ENCODE data around the gene EFHC1.
A peak's percentile ranks its signal among the peaks of the same experiment; 100 is the strongest.
"Not testable (repeated sequence)": the region's sequence is repeated elsewhere in the genome, so short reads cannot be mapped to it uniquely, and the experiment has no call there.

The EFHC1 gene

GRCh38 chr6:52461194-52461593, 41.1 kb downstream of the EFHC1 start:
- not testable (repeated sequence) for DNase-seq

- no peak for DNase-seq
These were observed 54.0 kb downstream of the EFHC1 start for GRCh38 chr6:52474173-52474572.

- DNase-seq, result no peak
These were observed 55.2 kb downstream of the EFHC1 start for GRCh38 chr6:52475307-52475706.

GRCh38 chr6:52482903-52483670, 62.9 kb downstream of the EFHC1 start:
- DNase-seq, result peak; percentile 74

GRCh38 chr6:52483671-52484003, 63.5 kb downstream of the EFHC1 start:
- DNase-seq, result no peak

GRCh38 chr6:52489881-52490280, 69.7 kb downstream of the EFHC1 start:
- DNase-seq, result no peak

GRCh38 chr6:52491203-52492069, 71.3 kb downstream of the EFHC1 start:
- no peak for DNase-seq

GRCh38 chr6:52493669-52494068, 73.5 kb downstream of the EFHC1 start:
- DNase-seq, result no peak

GRCh38 chr6:52494298-52495072, 74.3 kb downstream of the EFHC1 start:
- DNase-seq, result no peak

- no peak for DNase-seq
These were observed 75.8 kb downstream of the EFHC1 start for GRCh38 chr6:52495922-52496321.

- no peak for DNase-seq
These were observed 76.5 kb downstream of the EFHC1 start for GRCh38 chr6:52496631-52497030.

- no peak for DNase-seq
These were observed 77.7 kb downstream of the EFHC1 start for GRCh38 chr6:52497652-52498408.

- no peak for DNase-seq
These were observed 78.4 kb downstream of the EFHC1 start for GRCh38 chr6:52498538-52499017.

- DNase-seq, result no peak
These were observed 78.9 kb downstream of the EFHC1 start for GRCh38 chr6:52499026-52499425.

- DNase-seq, result no peak
These were observed 79.6 kb downstream of the EFHC1 start for GRCh38 chr6:52499681-52500236.

GRCh38 chr6:52500238-52501129, 80.3 kb downstream of the EFHC1 start:
- DNase-seq, result no peak

- DNase-seq, result no peak
These were observed 82.3 kb downstream of the EFHC1 start for GRCh38 chr6:52502306-52503029.

- peak; percentile 9 for DNase-seq
These were observed 83.2 kb downstream of the EFHC1 start for GRCh38 chr6:52503323-52503747.

- DNase-seq, result peak; percentile 97
These were observed 84.0 kb downstream of the EFHC1 start for GRCh38 chr6:52503851-52504781.
